ENCODE data around the gene DSP. TPM values are rescaled to one million over a fixed set of nuclear protein-coding genes. Genes with fewer than 3 reads are reported as not detected.

Gene DSP
- total RNA-seq, 1 experiment from 2014 or later = 104 TPM

- H3K27me3 ChIP-seq (ENCODE audit: insufficient read depth, low read length) = no peaks in the 10 kb centered on the region
- intact Hi-C loops (cut with micrococcal nuclease) = no loop called here
- ChIA-PET POLR2A (no interaction called here), CTCF (no interaction called here), RAD21 (ENCODE audit: low non-redundant PET in 1 of 2, low total read pairs in 2 of 2, uncharacterized antibody in 2 of 2, unreplicated experiment in 2 of 2) (no interaction called here)
- H3K9me3 ChIP-seq (ENCODE audit: control insufficient read depth in 1 of 2, insufficient read depth in 1 of 2, low read depth in 1 of 2, low read length in 2 of 2) = no peaks in the 10 kb centered on the region
- no peak overlapping the region for H3K9ac ChIP-seq (ENCODE audit: low read length)
- no peak overlapping the region for H2AFZ ChIP-seq (ENCODE audit: low read depth, low read length, poor library complexity, severe bottlenecking)
- no peak for ATAC-seq
- H3K9me2 ChIP-seq (ENCODE audit: insufficient read depth) = no peaks in the 10 kb centered on the region
- H3K36me3 ChIP-seq (ENCODE audit: control insufficient read depth in 1 of 2, insufficient read depth in 2 of 2, low read length in 2 of 2) = peaks cover 28 to 38% of the 10 kb centered on the region in 2 experiments; a peak in 3 of 4 replicates
- H3K4me2 ChIP-seq (ENCODE audit: low read length) = no peak overlapping the region
- DNase-seq (ENCODE audit: low read depth, low spot score) = no peak
- H3K79me2 ChIP-seq (ENCODE audit: insufficient read depth, low read length) = peaks cover 5% of the 10 kb centered on the region
- no TSS peak for BruUV-seq (replicated peaks)
- TF ChIP-seq EZH2 (IDR thresholded peaks at IDR 0.05) (no peak), YY1 (IDR thresholded peaks at IDR 0.05; ENCODE audit: extremely low read depth, insufficient replicate concordance, low read depth, low read length) (no peak)
- H3K4me3 ChIP-seq (replicated peaks in 1 of 2; ENCODE audit: low read depth in 1 of 2, low read length in 2 of 2) = no peak overlapping the region
- peaks cover 4 to 8% of the 10 kb centered on the region in 2 experiments; a peak in 2 of 4 replicates for H3K4me1 ChIP-seq (ENCODE audit: control insufficient read depth in 1 of 2, insufficient read depth in 2 of 2, low read length in 2 of 2)
- H3K27ac ChIP-seq (ENCODE audit: low read depth, low read length) = no peak overlapping the region
- no peaks in the 10 kb centered on the region for H4K20me1 ChIP-seq (ENCODE audit: insufficient read depth)
Measured at GRCh38 chr6:7585287-7585930, 43.9 kb downstream of the DSP start.

GRCh38 chr6:7587631-7588100 lies 46.2 kb downstream of the DSP start:
- Histone ChIP-seq H3K27ac (ENCODE audit: low read depth, low read length) (no peak overlapping the region), H4K20me1 (ENCODE audit: insufficient read depth) (no peaks in the 10 kb centered on the region), H3K4me1 (ENCODE audit: control insufficient read depth in 1 of 2, insufficient read depth in 2 of 2, low read length in 2 of 2) (peaks cover 10 to 20% of the 10 kb centered on the region in 2 experiments; a peak in 3 of 4 replicates), H3K79me2 (ENCODE audit: insufficient read depth, low read length) (peaks cover 28% of the 10 kb centered on the region), H3K27me3 (ENCODE audit: insufficient read depth, low read length) (no peaks in the 10 kb centered on the region), H3K9me2 (ENCODE audit: insufficient read depth) (no peaks in the 10 kb centered on the region), H2AFZ (ENCODE audit: low read depth, low read length, poor library complexity, severe bottlenecking) (no peak overlapping the region), H3K9me3 (ENCODE audit: control insufficient read depth in 1 of 2, insufficient read depth in 1 of 2, low read depth in 1 of 2, low read length in 2 of 2) (no peaks in the 10 kb centered on the region), H3K4me2 (ENCODE audit: low read length) (no peak overlapping the region), H3K9ac (ENCODE audit: low read length) (no peak overlapping the region), H3K4me3 (replicated peaks in 1 of 2; ENCODE audit: low read depth in 1 of 2, low read length in 2 of 2) (no peak overlapping the region), H3K36me3 (ENCODE audit: control insufficient read depth in 1 of 2, insufficient read depth in 2 of 2, low read length in 2 of 2) (peaks cover 16 to 20% of the 10 kb centered on the region in 2 experiments; a peak in 3 of 4 replicates)
- DNase-seq (ENCODE audit: low read depth, low spot score) (no peak), ATAC-seq (no peak)
- intact Hi-C loops (cut with micrococcal nuclease) = no loop called here
- ChIA-PET POLR2A (no interaction called here), CTCF (no interaction called here), RAD21 (ENCODE audit: low non-redundant PET in 1 of 2, low total read pairs in 2 of 2, uncharacterized antibody in 2 of 2, unreplicated experiment in 2 of 2) (no interaction called here)
- BruUV-seq (replicated peaks) = no TSS peak
- TF ChIP-seq REST (IDR thresholded peaks at IDR 0.05; ENCODE audit: low read depth) = no peak
- no peak for TF ChIP-seq POLR2AphosphoS5 (IDR thresholded peaks at IDR 0.05; ENCODE audit: low read depth, low read length)
- TF ChIP-seq RAD21 (IDR thresholded peaks at IDR 0.05; ENCODE audit: low read depth) = no peak
- TF ChIP-seq POLR2A (IDR thresholded peaks at IDR 0.05; ENCODE audit: borderline replicate concordance, extremely low read depth, insufficient read depth, insufficient read length) = no peak
- TF ChIP-seq MAX (IDR thresholded peaks at IDR 0.05) = no peak
- no peak for TF ChIP-seq CTCF (IDR thresholded peaks at IDR 0.05 in 2 of 3, conservative IDR thresholded peaks at IDR 0.05 in 1 of 3; ENCODE audit: borderline replicate concordance in 1 of 3, insufficient read depth in 1 of 3, low read depth in 2 of 3, low read length in 2 of 3)
- no peak for TF ChIP-seq CBX3 (IDR thresholded peaks at IDR 0.05; ENCODE audit: low read depth)
- TF ChIP-seq ZFX (IDR thresholded peaks at IDR 0.05) = no peak
- TF ChIP-seq TCF7L2 (IDR thresholded peaks at IDR 0.05; ENCODE audit: borderline replicate concordance, extremely low read depth, insufficient read depth, insufficient read length) = no peak
- no peak for TF ChIP-seq EZH2 (IDR thresholded peaks at IDR 0.05)
- TF ChIP-seq SIN3A (IDR thresholded peaks at IDR 0.05; ENCODE audit: low read depth) = no peak
- TF ChIP-seq ATF3 (IDR thresholded peaks at IDR 0.05) = no peak
- no peak for TF ChIP-seq CEBPB (IDR thresholded peaks at IDR 0.05; ENCODE audit: low read depth)
- TF ChIP-seq EGR1 (IDR thresholded peaks at IDR 0.05; ENCODE audit: low read depth) = no peak

All from HCT116 (cell line).